ENCODE data around the gene UBN1.

The UBN1 gene

DNA sequence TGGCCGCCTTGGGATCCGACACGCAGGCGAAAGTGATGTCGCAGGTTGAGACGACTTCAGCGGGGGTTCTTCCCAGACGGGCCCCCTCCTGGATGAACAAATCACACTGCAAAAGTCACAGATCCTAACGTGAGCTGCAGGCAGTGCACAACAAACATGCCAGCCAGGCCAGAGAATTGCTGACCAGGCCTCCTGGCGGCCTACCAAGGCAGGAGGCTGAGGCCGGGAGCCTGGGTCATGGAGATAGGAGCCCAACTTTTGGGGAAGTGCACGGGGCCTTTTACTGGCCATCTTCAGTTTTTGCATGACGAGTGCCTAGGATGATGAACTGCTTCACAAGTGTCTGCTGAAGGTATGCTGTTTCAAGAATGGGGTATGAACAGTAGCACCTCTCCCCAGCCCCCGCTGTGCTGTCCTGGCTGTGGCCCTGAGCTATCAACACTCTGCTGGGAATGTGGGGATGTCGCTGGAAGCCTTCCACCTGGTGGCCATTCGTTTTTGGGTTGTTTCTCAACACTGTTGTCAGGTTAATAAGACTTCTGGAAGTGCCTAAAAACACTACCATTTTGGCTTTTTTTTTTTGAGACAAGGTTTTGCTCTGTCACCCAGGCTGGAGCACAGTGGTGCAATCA lies 32.6 kb upstream of the UBN1 start:
- DNase-seq, result no peak

DNA sequence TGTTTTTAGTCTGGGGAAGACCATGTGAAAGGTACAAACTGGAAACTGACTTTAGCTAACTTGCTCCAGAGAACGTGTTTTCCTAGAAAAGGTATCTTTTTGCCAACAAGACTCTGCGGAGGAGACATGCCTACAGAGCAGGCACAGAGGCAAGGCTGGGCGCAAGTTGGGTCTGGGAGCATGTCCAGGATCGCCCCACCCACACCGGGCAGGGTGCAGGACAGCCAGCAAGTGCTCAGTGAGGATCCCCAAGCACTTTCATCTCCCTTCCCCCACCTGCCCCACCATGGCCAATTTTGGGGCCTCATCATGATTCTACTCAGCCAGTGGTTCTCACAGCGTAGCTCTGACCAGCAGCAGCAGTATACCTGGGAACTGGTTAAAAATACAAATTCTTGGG lies 26.6 kb upstream of the UBN1 start:
- DNase-seq, result no peak

DNA sequence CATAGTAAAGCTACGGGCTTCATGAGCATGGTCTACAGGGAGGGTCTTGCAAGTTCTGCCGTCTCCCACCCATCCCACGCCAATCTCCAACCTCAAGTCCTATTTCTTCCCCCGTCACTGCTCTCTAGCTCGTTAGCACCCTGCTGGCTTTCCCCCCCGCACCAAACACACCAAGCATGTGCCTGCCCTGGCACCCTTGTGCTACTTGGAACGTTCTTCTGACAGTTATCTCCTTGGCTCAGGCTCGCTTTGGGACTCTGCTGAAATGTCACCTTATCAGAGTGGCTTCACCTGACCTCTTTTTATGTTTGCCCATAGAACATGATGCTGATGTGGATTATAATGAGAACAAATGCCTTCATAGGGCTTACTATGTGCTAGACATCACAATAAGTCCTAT lies 22.1 kb upstream of the UBN1 start:
- DNase-seq, result no peak

DNA sequence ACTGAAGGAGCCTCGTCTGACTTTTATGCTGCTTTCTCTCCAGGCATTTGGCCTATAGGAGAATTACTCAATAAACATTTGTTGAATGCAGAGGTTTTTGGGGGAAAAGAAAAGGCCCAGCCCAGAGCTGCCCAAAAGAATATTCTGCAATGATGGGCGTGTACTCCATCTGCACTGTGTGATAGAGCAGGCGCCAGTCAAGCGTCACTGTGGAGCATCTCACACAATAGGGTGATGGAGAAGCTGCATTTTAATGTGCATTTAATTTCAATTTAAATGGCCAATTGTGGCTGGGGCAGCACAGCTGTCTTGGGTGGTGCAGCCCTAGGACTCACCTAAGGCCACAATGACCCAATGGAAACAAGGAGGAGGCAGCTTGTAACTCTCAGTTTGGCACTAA lies 20.8 kb upstream of the UBN1 start:
- DNase-seq, result no peak

DNA sequence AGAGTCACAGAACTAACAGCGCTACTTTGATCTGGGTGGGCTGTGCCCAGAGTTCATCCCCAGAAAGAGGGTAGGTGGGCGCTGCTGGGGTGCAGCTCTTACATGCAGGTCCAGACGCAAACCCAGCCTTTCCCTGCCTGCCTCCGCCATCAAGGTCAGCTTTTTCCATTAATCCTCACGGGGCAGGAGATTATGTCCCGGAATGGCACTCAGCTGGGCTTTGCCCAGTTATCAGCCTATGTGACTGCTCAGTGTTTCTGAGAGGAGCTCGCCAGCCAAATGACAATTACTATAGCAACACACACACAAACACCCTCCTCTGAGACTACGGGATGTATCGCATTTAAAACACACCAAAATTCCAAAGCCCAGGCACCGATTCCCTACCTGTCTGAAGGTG lies 20.3 kb upstream of the UBN1 start:
- no peak for DNase-seq

DNA sequence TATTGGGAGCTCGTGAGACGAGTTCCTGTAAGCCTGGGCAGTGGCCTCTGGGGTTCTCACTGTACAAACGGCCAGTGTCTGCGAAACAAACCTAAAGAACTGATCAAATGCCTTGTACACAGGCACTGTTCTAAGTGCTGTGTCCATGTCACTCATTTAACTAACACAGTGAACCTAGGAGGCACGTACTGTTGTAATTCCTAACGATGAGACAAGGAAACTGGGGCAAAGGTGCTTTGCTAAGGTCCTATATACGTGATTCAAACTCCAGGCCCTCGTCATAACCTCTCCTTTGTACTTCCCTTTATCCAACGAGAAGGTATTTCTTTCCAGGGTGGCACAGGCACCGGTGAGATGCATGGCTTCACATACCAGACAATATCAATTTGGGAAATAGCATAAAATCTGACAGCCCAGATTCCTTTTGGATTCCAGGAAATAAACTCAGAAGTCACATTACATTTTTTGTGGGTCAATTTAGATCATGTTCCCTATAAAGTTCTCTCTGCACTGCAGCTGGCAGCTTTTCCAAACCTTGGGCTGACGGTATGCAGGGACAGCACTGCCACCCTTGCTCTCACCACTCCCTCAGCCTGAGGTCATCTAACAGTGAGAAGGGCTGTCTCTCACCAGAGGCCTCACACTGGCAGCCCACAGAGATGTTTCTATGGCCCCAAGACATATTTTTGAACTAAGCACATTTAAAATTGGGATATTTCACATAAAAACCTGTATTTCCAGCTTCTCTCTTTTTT lies 18.5 kb upstream of the UBN1 start:
- DNase-seq, result no peak

DNA sequence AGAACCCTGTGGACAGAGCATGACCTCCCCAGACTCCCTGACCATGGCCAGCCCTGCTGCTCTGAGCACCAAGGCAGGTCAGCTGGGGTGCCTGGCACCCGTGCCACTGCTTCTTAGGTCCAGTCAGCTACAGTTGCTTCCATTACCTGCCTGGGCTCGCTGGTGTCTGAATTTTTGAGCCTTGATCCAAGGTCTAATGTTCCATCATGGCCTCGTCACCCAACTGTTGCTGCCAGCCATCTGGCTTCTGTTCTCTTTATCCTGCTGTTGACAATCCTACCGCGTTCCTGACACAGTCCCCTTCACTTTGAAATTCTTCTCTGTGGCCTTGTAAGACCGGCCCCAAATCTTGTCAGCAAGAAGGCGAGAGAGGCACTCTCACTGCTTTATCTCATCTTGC lies 16.9 kb upstream of the UBN1 start:
- no peak for DNase-seq

DNA sequence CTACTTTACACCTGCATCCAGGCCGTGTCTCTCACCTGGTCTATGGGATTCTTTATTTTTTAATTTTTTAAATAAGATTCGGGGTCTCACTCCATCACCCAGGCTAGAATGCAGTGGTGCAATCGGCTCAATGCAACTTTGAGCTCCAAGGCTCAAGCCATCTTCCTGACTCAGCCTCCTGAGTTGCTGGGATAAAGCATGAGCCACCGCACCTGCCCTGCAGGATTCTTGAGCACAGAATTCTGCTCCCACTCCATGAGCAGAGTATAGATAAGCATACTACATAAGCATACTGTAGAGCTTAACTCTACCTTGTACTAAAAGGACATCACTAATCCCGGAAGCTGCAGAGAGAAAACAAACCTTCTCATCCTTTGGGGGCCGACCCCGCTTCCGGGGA lies 15.7 kb upstream of the UBN1 start:
- DNase-seq, result no peak

DNA sequence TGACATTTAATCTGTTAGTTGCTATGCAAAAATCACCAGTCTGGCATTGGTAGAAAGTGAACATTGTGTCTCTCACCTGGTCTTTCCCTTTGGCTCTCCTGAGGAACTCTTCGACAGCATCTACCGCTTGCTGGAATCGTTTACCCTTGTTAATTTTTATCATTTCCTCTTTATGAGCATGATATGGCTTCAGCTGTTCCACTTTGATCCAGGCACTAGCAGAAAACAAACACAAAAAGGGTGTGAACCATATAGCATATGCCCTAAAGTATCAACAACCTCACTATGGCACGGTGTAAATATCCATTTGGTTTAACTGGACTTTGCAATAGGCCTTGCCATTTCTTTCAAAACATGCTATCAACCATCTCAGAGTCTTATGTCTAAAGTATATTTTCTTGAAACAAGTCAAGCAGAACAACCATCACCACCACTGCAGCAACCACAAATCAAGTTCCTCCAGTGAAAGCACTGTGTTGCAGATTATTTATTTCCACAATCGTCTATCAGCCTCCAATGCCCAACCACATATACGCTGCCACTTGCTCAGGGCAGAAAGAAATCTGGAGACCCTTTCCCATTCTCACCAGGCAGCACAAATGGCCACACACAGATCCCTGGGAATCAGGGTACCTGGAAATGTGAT lies 14.5 kb upstream of the UBN1 start:
- no peak for DNase-seq

DNA sequence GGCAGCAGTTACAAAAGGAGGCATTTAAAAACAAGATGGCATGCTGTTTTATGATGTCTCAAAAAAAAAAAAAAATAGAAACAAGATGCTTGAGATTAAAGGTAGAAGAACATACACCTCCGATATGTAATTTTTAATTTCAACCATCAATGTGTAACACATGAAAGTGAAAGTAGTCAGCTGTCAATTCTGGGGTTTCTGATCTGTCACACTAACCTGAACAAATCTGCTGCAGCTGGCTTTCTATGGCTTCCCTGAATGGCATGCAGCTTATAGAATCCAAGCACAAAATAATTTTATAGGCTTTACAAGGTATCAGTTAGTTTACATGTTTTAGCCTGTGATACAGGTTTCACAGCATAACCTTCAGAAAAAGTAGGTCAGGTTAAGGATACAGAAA lies 13.7 kb upstream of the UBN1 start:
- no peak for DNase-seq

DNA sequence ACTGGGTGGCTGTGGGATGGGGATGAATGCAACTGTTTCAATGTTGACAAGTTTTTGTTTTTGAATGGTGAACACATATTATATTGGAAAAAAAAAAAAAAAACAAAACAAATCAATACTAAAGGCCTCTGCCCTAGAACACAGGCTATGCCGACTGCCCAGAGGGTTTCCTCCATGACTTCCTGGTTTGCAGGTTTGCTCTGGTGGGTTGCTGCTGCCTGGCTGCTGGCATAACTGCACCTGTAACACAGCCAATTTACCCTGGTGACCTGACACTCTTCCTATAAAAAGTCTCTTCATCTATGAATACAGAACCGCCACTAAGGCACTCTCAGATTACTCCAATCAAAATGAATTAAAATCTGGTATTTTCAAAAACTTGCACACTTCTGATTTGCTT lies 10.6 kb upstream of the UBN1 start:
- DNase-seq, result no peak

DNA sequence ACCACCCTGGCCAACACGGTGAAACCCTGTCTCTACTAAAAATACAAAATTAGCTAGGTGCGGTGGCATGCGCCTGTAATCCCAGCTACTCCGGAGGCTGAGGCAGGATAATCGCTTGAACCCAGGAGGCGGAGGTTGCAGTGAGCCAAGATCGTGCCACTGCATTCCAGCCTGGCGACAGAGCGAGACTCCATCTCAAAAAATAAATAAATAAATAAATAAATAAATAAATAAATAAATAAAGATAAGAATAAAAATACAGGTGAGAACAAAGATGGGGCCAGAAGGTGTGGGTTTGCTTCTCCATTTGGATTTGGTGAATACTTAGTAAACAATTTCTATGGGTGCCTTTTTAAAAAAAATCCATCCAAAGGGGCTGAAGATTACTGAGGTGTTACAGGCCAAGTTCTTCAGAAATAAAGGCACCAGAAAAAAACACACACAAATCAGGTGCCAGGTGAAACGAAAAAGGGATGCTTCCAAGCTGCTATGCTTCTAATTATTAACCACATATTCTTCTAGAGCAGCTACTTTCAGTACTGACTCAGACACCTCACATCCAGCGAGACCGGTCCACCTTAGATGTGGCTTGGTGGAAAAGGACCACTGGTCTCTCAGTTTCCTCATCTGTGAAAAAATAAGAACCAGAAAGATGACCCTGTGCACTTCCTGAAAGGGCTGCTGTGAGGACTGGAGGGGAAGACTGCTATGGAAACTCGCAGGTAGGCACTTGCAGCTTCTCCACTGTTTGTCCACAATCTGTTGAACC lies 9.4 kb upstream of the UBN1 start:
- no peak for DNase-seq

DNA sequence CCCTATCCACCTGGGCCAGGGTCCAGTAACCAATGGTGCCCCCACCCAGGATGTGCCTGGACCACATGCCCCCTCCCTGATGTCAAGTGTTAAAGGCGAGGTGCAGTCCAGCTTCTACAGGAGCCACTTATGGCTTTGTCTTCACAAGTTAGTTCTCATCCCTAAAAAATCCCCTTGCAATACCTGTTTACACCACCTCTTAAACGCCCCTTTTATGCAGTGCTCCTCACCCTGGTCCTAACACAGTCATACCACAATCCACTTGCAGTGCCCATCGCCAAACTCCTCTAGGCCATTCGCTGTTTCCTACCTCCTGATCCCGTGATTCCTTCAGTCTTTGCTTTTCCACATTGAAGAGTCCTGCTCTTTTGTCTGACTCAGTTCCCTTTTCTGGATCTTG lies 7.3 kb upstream of the UBN1 start:
- no peak for DNase-seq

DNA sequence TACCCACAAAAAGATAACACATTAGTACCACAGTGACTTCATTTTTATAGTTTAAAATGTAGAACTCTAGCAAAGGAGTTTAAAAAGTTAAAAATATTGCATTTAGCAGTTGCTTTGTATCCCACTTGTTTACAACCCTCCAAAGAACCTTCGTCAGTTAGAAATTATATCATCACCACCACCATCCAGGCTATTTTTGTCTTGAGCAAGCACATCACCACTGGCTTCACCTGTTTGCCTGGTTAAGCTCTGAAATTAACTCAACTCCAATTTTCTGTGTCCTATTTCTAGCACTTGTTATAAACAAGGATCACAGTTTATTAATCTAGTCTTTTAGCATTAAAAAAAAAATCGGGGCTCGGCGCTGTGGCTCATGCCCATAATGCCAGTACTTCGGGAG lies 6.3 kb upstream of the UBN1 start:
- DNase-seq, result no peak

DNA sequence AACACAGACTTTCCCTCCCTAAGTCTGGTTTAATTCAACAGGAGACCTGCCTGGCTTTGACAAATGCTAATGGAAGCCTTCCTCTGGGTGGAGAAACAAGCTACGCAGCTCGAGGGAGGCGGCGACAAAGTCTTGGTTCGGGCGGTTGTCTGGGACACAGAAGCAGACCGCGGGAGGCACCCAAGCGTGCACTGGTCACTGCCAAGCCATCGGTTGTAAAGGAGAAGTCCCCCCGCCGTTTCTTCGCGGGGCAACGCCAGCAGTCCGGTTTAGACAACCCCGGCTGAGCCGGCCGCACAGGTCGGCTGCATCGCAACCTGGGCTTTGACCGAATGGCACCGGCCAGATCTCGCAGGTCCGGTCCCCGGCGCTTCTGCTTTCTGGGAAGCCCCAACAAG lies 779 bp upstream of the UBN1 start:
- DNase-seq, result peak; percentile 79 to 87 (median 81)

DNA sequence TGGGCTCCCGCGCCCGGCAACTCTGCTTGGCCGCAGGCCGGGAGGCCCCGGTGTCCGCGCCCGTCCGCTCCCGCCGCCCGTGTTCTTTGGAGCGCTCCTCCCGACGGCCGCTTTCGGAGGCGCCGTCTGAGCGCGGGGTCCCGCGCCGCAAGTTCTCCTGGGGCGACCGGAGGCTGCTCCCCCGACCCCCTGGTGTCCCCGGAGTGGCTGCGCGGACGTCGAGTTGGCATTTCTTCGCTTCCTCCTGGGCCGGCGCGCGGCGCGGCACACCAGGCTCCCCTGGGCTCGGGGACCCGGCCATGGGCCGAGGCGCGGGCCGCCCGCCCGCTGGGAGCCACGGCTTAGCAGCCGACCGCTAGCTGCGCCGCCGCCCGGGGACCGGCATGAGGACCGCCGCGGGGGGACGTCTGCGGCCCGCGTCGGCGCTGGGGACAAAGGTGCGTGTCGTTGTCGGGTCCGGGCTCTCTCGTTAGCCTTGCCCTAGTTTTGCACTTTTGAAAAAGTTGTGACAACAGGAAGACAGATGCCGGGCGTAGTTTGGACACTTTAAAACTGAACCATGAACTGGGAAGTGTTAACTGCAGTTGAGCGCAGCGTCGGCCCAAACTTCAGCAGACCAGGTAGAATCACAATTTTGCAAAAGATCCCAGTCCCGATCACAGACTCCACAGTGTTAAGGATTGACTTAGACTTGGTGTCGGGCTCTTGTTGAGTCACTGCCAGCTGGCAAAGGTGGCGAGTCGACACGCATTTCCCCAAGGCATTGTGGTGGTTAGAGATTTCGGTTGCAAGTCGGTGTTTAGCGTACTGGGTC lies 700 bp downstream of the UBN1 start:
- DNase-seq, result peak; percentile 42 to 73 (median 52)

DNA sequence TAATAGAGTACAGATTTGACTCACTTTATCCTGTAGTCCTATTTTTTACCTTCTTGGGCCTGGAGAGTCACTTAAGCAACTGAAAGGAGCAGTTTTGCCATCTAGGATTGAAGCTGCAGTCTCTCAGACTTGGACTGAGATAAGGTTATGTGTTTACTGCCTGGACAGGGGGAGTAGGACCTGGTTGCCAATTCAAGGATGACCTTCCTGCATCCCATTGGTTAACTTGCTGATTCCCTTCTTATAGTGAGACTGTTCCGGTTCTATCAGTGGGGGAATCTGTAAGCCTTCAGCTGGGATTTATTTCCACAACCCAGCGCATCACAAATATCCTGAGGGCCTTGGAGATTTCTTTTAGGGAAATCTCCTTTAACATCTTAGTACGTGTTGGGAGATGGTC lies 2.9 kb downstream of the UBN1 start:
- DNase-seq, result no peak

DNA sequence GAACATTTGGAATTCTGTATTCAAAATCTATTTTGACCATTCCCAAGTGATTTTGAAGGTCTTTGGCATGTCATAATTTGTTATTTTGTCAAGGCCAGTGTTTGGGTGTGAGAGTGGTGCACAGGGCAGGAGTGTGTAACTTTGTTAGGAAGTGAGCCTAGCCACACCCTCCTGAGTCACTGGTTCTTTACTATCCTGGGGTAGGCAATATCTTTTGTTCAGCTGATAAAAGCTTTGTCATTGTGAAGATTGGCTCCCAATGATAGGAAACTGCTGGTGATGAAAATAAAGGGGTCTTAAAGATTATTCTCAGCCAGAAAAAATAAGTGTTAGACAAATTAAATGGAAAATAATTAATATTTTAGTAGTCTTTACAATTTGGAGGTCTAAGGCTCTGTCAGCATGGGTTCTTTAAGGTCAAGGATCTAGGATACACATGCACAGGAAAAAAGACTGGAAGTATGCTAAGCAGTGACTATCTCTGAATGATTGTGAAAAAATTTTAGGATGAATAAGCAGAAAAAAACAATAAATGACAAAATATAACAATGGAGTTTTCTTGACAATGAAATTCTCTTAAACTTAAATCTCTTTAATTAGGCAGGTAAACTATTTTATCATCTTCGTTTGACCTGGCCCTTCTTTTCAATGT lies 5.1 kb downstream of the UBN1 start:
- peak; percentile 11 to 43 (median 36) for DNase-seq

DNA sequence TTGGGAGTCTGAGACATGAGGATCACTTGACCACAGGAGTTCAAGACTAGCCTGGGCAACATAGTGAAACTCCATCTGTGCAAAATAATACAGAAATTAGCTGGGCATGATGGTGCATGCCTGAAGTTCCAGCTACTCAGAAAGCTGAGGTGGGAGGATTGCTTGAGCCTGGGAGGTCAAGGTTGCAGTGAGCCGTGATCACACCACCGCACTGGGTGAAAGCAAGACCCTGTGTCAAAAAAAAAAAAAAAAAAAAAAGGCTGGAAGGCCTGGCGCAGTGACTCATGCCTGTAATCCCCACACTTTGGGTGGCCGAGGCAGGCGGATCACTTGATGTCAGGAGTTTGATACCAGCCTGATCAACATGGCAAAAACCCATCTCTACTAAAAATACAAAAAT lies 8.1 kb downstream of the UBN1 start:
- no peak for DNase-seq

DNA sequence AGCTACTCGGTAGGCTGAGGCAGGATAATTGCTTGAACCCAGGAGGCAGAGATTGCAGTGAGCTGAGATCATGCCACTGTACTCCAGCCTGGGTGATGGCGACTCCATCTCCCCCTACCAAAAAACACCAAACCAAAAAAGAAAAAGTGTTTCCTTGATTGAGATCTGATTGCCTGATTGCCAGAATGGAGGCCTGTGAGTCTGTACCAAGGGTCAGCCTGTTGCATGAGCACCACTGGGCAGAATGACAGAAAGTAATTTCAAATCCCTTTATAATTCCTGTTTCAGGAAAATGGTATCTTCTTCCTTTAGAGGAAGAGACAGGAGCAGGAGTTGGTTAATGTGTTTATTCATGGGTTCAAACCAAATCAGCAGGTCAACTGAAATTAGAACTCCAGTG lies 8.5 kb downstream of the UBN1 start:
- no peak for DNase-seq

DNA sequence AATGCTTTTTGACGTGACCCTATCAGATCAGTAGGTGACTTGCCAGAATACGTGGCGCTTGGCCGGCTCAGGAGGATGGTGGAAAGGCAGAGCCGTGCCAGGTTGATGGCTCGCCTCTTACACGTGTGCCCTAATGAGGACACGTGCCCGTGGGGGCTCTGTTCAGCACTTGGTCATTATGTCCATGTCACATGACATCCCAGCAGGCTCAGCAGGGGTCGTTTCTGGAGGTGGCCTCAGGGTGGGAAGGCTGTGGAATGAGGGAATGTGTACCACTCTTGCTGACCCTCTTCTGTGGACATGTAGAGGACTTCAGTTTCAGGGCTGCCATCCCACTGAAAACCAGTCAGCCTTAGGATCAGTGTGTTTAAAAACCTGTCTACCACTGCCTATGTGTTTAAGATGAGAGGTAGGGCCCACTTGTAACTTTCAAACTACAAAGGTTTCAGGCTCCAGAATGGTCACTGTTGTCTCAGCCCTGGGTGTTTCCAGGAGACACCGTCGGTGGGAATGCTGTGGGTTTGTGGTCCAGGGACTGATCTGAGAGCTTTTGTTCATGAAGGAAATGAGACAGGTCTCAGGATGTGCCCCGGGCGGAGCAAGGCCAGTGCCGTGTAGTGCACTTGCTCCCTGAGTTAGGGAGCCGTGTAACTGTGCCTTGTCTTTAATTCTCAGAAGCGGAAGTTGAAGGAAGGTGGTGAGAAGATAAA lies 12.1 kb downstream of the UBN1 start:
- DNase-seq, result no peak

Measured in suppressor macrophage (primary cell).